H1 (cell line): Measurements from ENCODE around the gene NT5C1A. TPM values are rescaled to one million over a fixed set of nuclear protein-coding genes. Genes with fewer than 3 reads are reported as not detected.

Experiments used
- CTCF ChIA-PET: fragments of 300-600 bp; sonication (Branson Sonifier 250); formaldehyde crosslinking; loops from one replicate; lab custom pipeline; 2021; ENCODE audit not compliant: partially characterized antibody; lab: Charles Lee
- POLR2A ChIA-PET: fragments of 300-600 bp; sonication (Branson Sonifier 250); formaldehyde crosslinking; loops from one replicate; lab custom pipeline; 2021; ENCODE audit warnings: inconsistent platforms; ENCODE audit not compliant: partially characterized antibody; lab: Charles Lee
- DNase-seq, 2 experiments: peaks; one replicate each; pipeline versions ENCODE4 v3.0.0 to v3.0.0-alpha.2; 2010 to 2022; ENCODE audit warnings: low spot score in 2 of 2, low read depth in 1 of 2, mixed read lengths in 1 of 2
- FAIRE-seq: peaks from 2 replicates; lab custom pipeline; 2011; peaks lifted over from hg19 to GRCh38; lab: Jason Lieb, UNC
- H2AFZ ChIP-seq: 2 replicates; pipeline ENCODE4 v1.8.1; 2012; ENCODE audit warnings: low read length, inconsistent platforms
- H2AK5ac ChIP-seq: 2 replicates; pipeline ENCODE4 v1.6.1; 2013; ENCODE audit warnings: low read depth, low read length
- H2BK120ac ChIP-seq: replicated peaks from 2 replicates; pipeline ENCODE3; 2013; ENCODE audit warnings: low read depth, low read length, inconsistent platforms
- H2BK12ac ChIP-seq: 2 replicates; pipeline ENCODE4 v1.6.1; 2013; ENCODE audit warnings: low read depth, low read length
- H2BK15ac ChIP-seq: 2 replicates; pipeline ENCODE4 v1.6.1; 2013; ENCODE audit warnings: low read length
- H2BK20ac ChIP-seq: 2 replicates; pipeline ENCODE4 v1.6.1; 2013; ENCODE audit warnings: low read length
- H2BK5ac ChIP-seq: 2 replicates; pipeline ENCODE4 v1.6.1; 2013; ENCODE audit warnings: low read depth, low read length
- H3K14ac ChIP-seq: 2 replicates; pipeline ENCODE4 v1.6.1; 2013; ENCODE audit warnings: inconsistent platforms; ENCODE audit not compliant: insufficient read length
- H3K18ac ChIP-seq: 2 replicates; pipeline ENCODE4 v1.6.1; 2013; ENCODE audit warnings: low read length; ENCODE audit errors: extremely low read depth
- H3K23ac ChIP-seq: 2 replicates; pipeline ENCODE4 v1.6.1; 2013; ENCODE audit warnings: inconsistent platforms; ENCODE audit not compliant: insufficient read length
- H3K23me2 ChIP-seq: 2 replicates; pipeline ENCODE4 v1.6.1; 2013; ENCODE audit warnings: low read depth, low read length
- H3K27ac ChIP-seq: 2 replicates; pipeline ENCODE4 v1.6.1; 2011; ENCODE audit warnings: low read depth, low read length, inconsistent platforms
- H3K27me3 ChIP-seq, 4 experiments: replicated peaks in 1 of 4; 1 replicate in 1 of 4; 2 replicates in 3 of 4; pipeline versions ENCODE4 v1.6.1 to v1.8.1; 2011 to 2013; ENCODE audit warnings: low read length in 3 of 4, mild to moderate bottlenecking in 3 of 4, inconsistent platforms in 2 of 4, mixed read lengths in 2 of 4, moderate library complexity in 1 of 4; ENCODE audit not compliant: control insufficient read depth in 3 of 4, insufficient read depth in 3 of 4; ENCODE audit errors: extremely low read depth in 1 of 4
- H3K36me3 ChIP-seq, 4 experiments: 2 replicates each; pipeline versions ENCODE4 v1.6.1 to v1.8.1; 2011 to 2013; ENCODE audit warnings: mild to moderate bottlenecking in 4 of 4, low read length in 3 of 4, moderate library complexity in 2 of 4, control low read depth in 1 of 4, inconsistent platforms in 1 of 4; ENCODE audit not compliant: insufficient read depth in 4 of 4, control insufficient read depth in 2 of 4
- H3K4ac ChIP-seq: replicated peaks from 2 replicates; pipeline ENCODE3; 2013; ENCODE audit warnings: low read length, low read depth, mixed read lengths, inconsistent platforms; ENCODE audit not compliant: insufficient read length
- H3K4me1 ChIP-seq, 4 experiments: replicated peaks in 1 of 4; 1 replicate in 1 of 4; 2 replicates in 3 of 4; pipeline versions ENCODE4 v1.6.1 to v1.8.1; 2011 to 2013; ENCODE audit warnings: low read length in 3 of 4, inconsistent platforms in 2 of 4, mixed read lengths in 1 of 4; ENCODE audit not compliant: insufficient read depth in 4 of 4, control insufficient read depth in 3 of 4
- H3K4me2 ChIP-seq, 2 experiments: 2 replicates each; pipeline versions ENCODE4 v1.6.1 to v1.8.1; 2011 to 2013; ENCODE audit warnings: low read depth in 2 of 2, low read length in 2 of 2, control low read depth in 1 of 2, inconsistent platforms in 1 of 2, mild to moderate bottlenecking in 1 of 2; ENCODE audit not compliant: insufficient read depth in 1 of 2
- H3K4me3 ChIP-seq, 4 experiments: fragments of 200-600, 300-600 bp in 1 of 4; sonication (generic), shearing (Covaris generic), sonication (Bioruptor Twin) in 1 of 4; 2 replicates each; pipeline versions ENCODE4 v1.5.1 to v1.8.1; 2011 to 2016; ENCODE audit warnings: low read length in 4 of 4, low read depth in 3 of 4, control low read depth in 2 of 4, inconsistent platforms in 2 of 4, mild to moderate bottlenecking in 2 of 4, mixed read lengths in 1 of 4, moderate library complexity in 1 of 4; ENCODE audit not compliant: insufficient read depth in 2 of 4; ENCODE audit errors: extremely low read depth in 1 of 4
- H3K56ac ChIP-seq: replicated peaks from 2 replicates; pipeline ENCODE3; 2013; ENCODE audit warnings: low read depth, mild to moderate bottlenecking, mixed read lengths, low read length, inconsistent platforms; ENCODE audit not compliant: insufficient read length
- H3K79me1 ChIP-seq: 2 replicates; pipeline ENCODE4 v1.6.1; 2013; ENCODE audit warnings: low read depth, low read length, control low read depth
- H3K79me2 ChIP-seq, 2 experiments: 2 replicates each; pipeline versions ENCODE4 v1.6.1 to v1.8.1; 2012 to 2013; ENCODE audit warnings: low read length in 2 of 2, mild to moderate bottlenecking in 2 of 2, inconsistent platforms in 1 of 2; ENCODE audit not compliant: insufficient read depth in 2 of 2, control insufficient read depth in 1 of 2
- H3K9ac ChIP-seq, 4 experiments: replicated peaks in 1 of 4; 1 replicate in 1 of 4; 2 replicates in 3 of 4; pipeline versions ENCODE4 v1.6.1 to v1.8.1; 2011 to 2013; ENCODE audit warnings: low read depth in 3 of 4, low read length in 3 of 4, control low read depth in 2 of 4, mild to moderate bottlenecking in 2 of 4, moderate library complexity in 2 of 4, inconsistent platforms in 1 of 4; ENCODE audit errors: extremely low read depth in 1 of 4
- H3K9me3 ChIP-seq, 2 experiments: 2 replicates each; pipeline versions ENCODE4 v1.6.1 to v1.8.1; 2012 to 2013; ENCODE audit warnings: mild to moderate bottlenecking in 2 of 2, moderate library complexity in 2 of 2, control low read depth in 1 of 2, inconsistent platforms in 1 of 2, low read depth in 1 of 2, low read length in 1 of 2, mixed read lengths in 1 of 2; ENCODE audit not compliant: insufficient read depth in 2 of 2
- H4K20me1 ChIP-seq, 2 experiments: replicated peaks in 1 of 2; 2 replicates each; pipeline versions ENCODE3 to v1.8.1; 2011 to 2013; ENCODE audit warnings: inconsistent platforms in 2 of 2, low read length in 2 of 2, mild to moderate bottlenecking in 1 of 2; ENCODE audit not compliant: insufficient read depth in 2 of 2, control insufficient read depth in 1 of 2
- H4K5ac ChIP-seq: 2 replicates; pipeline ENCODE4 v1.6.1; 2013; ENCODE audit warnings: low read length, low read depth, mixed read lengths, inconsistent platforms; ENCODE audit not compliant: insufficient read length
- H4K8ac ChIP-seq: 2 replicates; pipeline ENCODE4 v1.8.0; 2013; ENCODE audit warnings: mild to moderate bottlenecking, moderate library complexity, low read length, inconsistent platforms; ENCODE audit not compliant: insufficient read depth; ENCODE audit errors: extremely low read depth
- H4K91ac ChIP-seq: replicated peaks from 2 replicates; pipeline ENCODE3; 2013; ENCODE audit warnings: low read length, mixed read lengths, inconsistent platforms; ENCODE audit not compliant: insufficient read length
- BRCA1 ChIP-seq: IDR thresholded peaks from 2 replicates; pipeline ENCODE4 v1.6.1; 2012; ENCODE audit warnings: low read depth, low read length, improper control_type of control experiment
- EP300 ChIP-seq, 2 experiments: IDR thresholded peaks; 1 replicate in 1 of 2; 2 replicates in 1 of 2; pipeline ENCODE4 v1.6.1; 2011 to 2012; ENCODE audit warnings: low read depth in 2 of 2, low read length in 2 of 2, mild to moderate bottlenecking in 2 of 2, borderline replicate concordance in 1 of 2, inconsistent platforms in 1 of 2, moderate library complexity in 1 of 2
- EZH2 ChIP-seq: fragments of 200-600 bp; sonication (generic); IDR thresholded peaks from 2 replicates; pipeline ENCODE4 v1.7.1; 2012; ENCODE audit warnings: low read depth, mild to moderate bottlenecking, moderate library complexity, low read length, inconsistent platforms; ENCODE audit not compliant: severe bottlenecking
- HDAC2 ChIP-seq, 2 experiments: fragments of 300-600 bp in 1 of 2; sonication (generic) in 1 of 2; IDR thresholded peaks; 2 replicates each; pipeline ENCODE4 v1.6.1; 2011 to 2012; ENCODE audit warnings: low read depth in 2 of 2, low read length in 2 of 2, mild to moderate bottlenecking in 2 of 2, moderate library complexity in 2 of 2, borderline replicate concordance in 1 of 2, inconsistent platforms in 1 of 2
- HDAC6 ChIP-seq: IDR thresholded peaks from one replicate; pipeline ENCODE4 v1.7.1; 2012; ENCODE audit warnings: low read depth, mild to moderate bottlenecking, inconsistent platforms, low read length, moderate library complexity
- KDM4A ChIP-seq: IDR thresholded peaks from one replicate; pipeline ENCODE4 v1.7.1; 2012; ENCODE audit warnings: low read depth, mild to moderate bottlenecking, moderate library complexity, low read length, inconsistent platforms; ENCODE audit not compliant: severe bottlenecking
- POLR2AphosphoS5 ChIP-seq: IDR thresholded peaks from 2 replicates; pipeline ENCODE4 v1.6.1; 2011; ENCODE audit warnings: low read depth, low read length
- RFX5 ChIP-seq: IDR thresholded peaks from 2 replicates; pipeline ENCODE4 v1.6.1; 2011; ENCODE audit warnings: low read depth, low read length, improper control_type of control experiment, borderline replicate concordance
- SIN3A ChIP-seq, 2 experiments: IDR thresholded peaks in 1 of 2; conservative IDR thresholded peaks in 1 of 2; 2 replicates each; pipeline ENCODE4 v1.6.1; 2011 to 2012; ENCODE audit warnings: low read length in 2 of 2, improper control_type of control experiment in 1 of 2, low read depth in 1 of 2, mild to moderate bottlenecking in 1 of 2
- YY1 ChIP-seq: IDR thresholded peaks from 2 replicates; pipeline ENCODE4 v1.6.1; 2011; ENCODE audit warnings: low read depth, mild to moderate bottlenecking, low read length
- ZNF274 ChIP-seq: IDR thresholded peaks from 2 replicates; pipeline ENCODE4 v1.7.0; 2012; ENCODE audit warnings: low read length, borderline replicate concordance; ENCODE audit errors: extremely low read depth
- WGBS, 2 experiments: shearing (Covaris generic) in 1 of 2; methylation state at CpG; one replicate each; pipeline versions ENCODE4 v1.1.6 to v1.1.7; 2013 to 2015; ENCODE audit warnings: low lambda C conversion rate in 2 of 2, mixed read lengths in 2 of 2, inconsistent platforms in 1 of 2, low coverage in 1 of 2, missing lambda C conversion rate in 1 of 2; ENCODE audit not compliant: insufficient replicate concordance in 2 of 2, insufficient coverage in 1 of 2, insufficient read length in 1 of 2; ENCODE audit errors: extremely low coverage in 1 of 2, missing lambda C conversion rate in 1 of 2; 5-methylcytosine and 5-hydroxymethylcytosine counted together
- polyA plus RNA-seq, 7 experiments: library from polyadenylated mRNA; depleted of rRNA in 3 of 7; stranded (reverse) in 5 of 7; unstranded in 2 of 7; fragments of >200 nt in 5 of 7; fragments of 200-250 nt in 2 of 7; gene quantifications; 1 replicate in 5 of 7; 2 replicates in 1 of 7; 4 replicates in 1 of 7; pipeline versions ENCODE4 v1.2.1 to v1.2.3, GENCODE V29; 2011 to 2013; ENCODE audit warnings: missing spikeins in 2 of 7, mixed read lengths in 2 of 7
- total RNA-seq: library from RNA; stranded (reverse); fragmentation: NEBNext Ultra II Directional; extraction: Animal tissue kit (Norgen Biotek cat#: 25700); gene quantifications from 2 replicates; pipeline ENCODE4 v1.2.1, GENCODE V29; 2021
- TF ChIP-seq, protein P1 (sequence below): IDR thresholded peaks from 2 replicates; pipeline ENCODE4 v1.6.1; 2011; ENCODE audit warnings: low read length, improper control_type of control experiment

Gene NT5C1A
- total and polyA plus RNA-seq, 2 of the 8 experiments (the other 6 are each of a cell fraction or from before 2014, with no cell fraction given) = not detected

DNA sequence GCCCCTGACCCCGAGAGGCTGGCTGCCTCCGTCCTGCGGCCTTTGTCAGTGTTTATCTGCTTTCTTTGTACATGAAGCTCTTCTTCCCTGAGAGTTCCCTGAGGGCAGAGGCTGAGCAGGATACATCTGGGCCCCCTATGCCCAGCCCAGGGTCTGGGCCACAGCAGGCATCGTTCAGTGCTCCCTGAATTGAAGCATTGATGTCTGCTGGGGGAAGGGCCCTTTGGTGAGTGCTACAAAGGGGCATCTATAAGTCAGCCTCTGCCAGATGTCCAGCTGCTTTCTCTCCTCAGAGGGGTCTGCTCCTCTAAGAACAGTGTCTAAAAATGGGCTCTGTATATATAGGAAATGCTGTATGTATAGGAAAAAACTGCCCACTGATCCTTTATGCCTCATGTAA, 34.5 kb downstream of the NT5C1A start:
- ChIA-PET POLR2A (interaction anchor here (1.0 to 2.6 kb wide), 2 partner anchors 10 to 35 kb away, joined by 4 to 10 read pairs; partner anchors contain the start of gene NT5C1A), CTCF (interaction anchor here (0.6 to 16.5 kb wide), 3 partner anchors 17 to 95 kb away, joined by 3 to 337 read pairs (median 278); no protein-coding TSS in a partner anchor)
- H4K5ac ChIP-seq = no peak overlapping the region
- H3K4ac ChIP-seq = no peak overlapping the region
- no peak overlapping the region for H2BK5ac ChIP-seq
- peaks cover 0 to 3% of the 10 kb centered on the region in 2 experiments for H4K20me1 ChIP-seq
- no peak for DNase-seq
- H3K18ac ChIP-seq = no peak overlapping the region
- H3K4me1 ChIP-seq = peaks cover 0 to 5% (median 1%) of the 10 kb centered on the region in 4 experiments; a peak in 3 of 7 replicates
- no peak overlapping the region for H2BK20ac ChIP-seq
- no peak overlapping the region for H2AK5ac ChIP-seq
- no peaks in the 10 kb centered on the region for H3K9me3 ChIP-seq
- H2BK15ac ChIP-seq = no peak overlapping the region
- H2BK12ac ChIP-seq = no peak overlapping the region
- no peak overlapping the region for H4K91ac ChIP-seq
- H3K27ac ChIP-seq = no peak overlapping the region
- 93% methylated on average over 4 of the region's 4 CpGs; no CpG with 5 or more reads in 1 of the 2 experiments for WGBS, 2 experiments
- no peaks in the 10 kb centered on the region for H3K79me2 ChIP-seq
- no peaks in the 10 kb centered on the region for H3K79me1 ChIP-seq
- H3K9ac ChIP-seq = no peak overlapping the region
- peaks cover 4 to 52% (median 49%) of the 10 kb centered on the region in 4 experiments for H3K27me3 ChIP-seq
- no peak overlapping the region for H3K56ac ChIP-seq
- no peak overlapping the region for H3K23ac ChIP-seq
- H4K8ac ChIP-seq = no peak overlapping the region
- H3K14ac ChIP-seq = no peak overlapping the region
- FAIRE-seq = no peak
- H3K4me3 ChIP-seq = no peak overlapping the region
- no peak overlapping the region for H2BK120ac ChIP-seq
- no peaks in the 10 kb centered on the region for H3K36me3 ChIP-seq
- H3K4me2 ChIP-seq = no peak overlapping the region
- peaks cover 4% of the 10 kb centered on the region; the same call in 1 of the 2 replicates for H3K23me2 ChIP-seq
- H2AFZ ChIP-seq = no peak overlapping the region
- TF ChIP-seq EP300 (IDR thresholded peaks at IDR 0.05; ENCODE audit: borderline replicate concordance in 1 of 2, low read depth in 2 of 2, low read length in 2 of 2) = no peak
- TF ChIP-seq ZNF274 = no peak
- no peak for TF ChIP-seq POLR2AphosphoS5
- TF ChIP-seq, protein P1, sequence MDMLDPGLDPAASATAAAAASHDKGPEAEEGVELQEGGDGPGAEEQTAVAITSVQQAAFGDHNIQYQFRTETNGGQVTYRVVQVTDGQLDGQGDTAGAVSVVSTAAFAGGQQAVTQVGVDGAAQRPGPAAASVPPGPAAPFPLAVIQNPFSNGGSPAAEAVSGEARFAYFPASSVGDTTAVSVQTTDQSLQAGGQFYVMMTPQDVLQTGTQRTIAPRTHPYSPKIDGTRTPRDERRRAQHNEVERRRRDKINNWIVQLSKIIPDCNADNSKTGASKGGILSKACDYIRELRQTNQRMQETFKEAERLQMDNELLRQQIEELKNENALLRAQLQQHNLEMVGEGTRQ = no peak
- no peak for TF ChIP-seq HDAC6
- TF ChIP-seq BRCA1 = no peak
- no peak for TF ChIP-seq YY1
- TF ChIP-seq HDAC2 (IDR thresholded peaks at IDR 0.05; ENCODE audit: borderline replicate concordance in 1 of 2, low read depth in 2 of 2, low read length in 2 of 2) = no peak
- no peak for TF ChIP-seq RFX5
- TF ChIP-seq SIN3A (conservative IDR thresholded peaks at IDR 0.05 in 1 of 2, IDR thresholded peaks at IDR 0.05 in 1 of 2; ENCODE audit: low read depth in 1 of 2, low read length in 2 of 2) = no peak
- no peak for TF ChIP-seq EZH2
- no peak for TF ChIP-seq KDM4A
